Limb (tissue), 2 donors: ENCODE results near the gene PAX1.

Experiments
- DNase-seq, 2 donors: peaks; one replicate each; pipeline ENCODE4 v3.0.0-alpha.2; 2016; ENCODE audit errors: extremely low spot score in 2 of 2

Gene PAX1

GRCh38 chr20:21705575-21706260 is at the start of gene PAX1:
PAX1 (plus strand) TSS chr20:21705664; CDS start chr20:21705713, 49 bp downstream.
- peak in 1 of 2 donors; percentile 77 for DNase-seq

- DNase-seq: no peak
Measured at GRCh38 chr20:21656308-21657067, 49.0 kb upstream of the PAX1 start.

- DNase-seq: no peak
Measured at GRCh38 chr20:21661488-21662055, 43.9 kb upstream of the PAX1 start.

- no peak for DNase-seq
Measured at GRCh38 chr20:21663465-21663864, 42.0 kb upstream of the PAX1 start.

- DNase-seq: no peak
Measured at GRCh38 chr20:21665687-21666446, 39.6 kb upstream of the PAX1 start.

GRCh38 chr20:21670126-21670525 is 35.3 kb upstream of the PAX1 start:
- DNase-seq: no peak

GRCh38 chr20:21670981-21671380 is 34.5 kb upstream of the PAX1 start:
- DNase-seq: no peak

GRCh38 chr20:21677261-21677660 is 28.2 kb upstream of the PAX1 start:
- DNase-seq: no peak

- DNase-seq: no peak
Measured at GRCh38 chr20:21677781-21678180, 27.7 kb upstream of the PAX1 start.

GRCh38 chr20:21681234-21681921 is 24.1 kb upstream of the PAX1 start:
- peak; percentile 30 to 43 for DNase-seq

- DNase-seq: no peak
Measured at GRCh38 chr20:21681922-21682318, 23.5 kb upstream of the PAX1 start.

GRCh38 chr20:21682521-21682954 is 22.9 kb upstream of the PAX1 start:
- peak; percentile 50 to 64 for DNase-seq

- no peak for DNase-seq
Measured at GRCh38 chr20:21684671-21685070, 20.8 kb upstream of the PAX1 start.

GRCh38 chr20:21685981-21686380 is 19.5 kb upstream of the PAX1 start:
- no peak for DNase-seq

- DNase-seq: no peak
Measured at GRCh38 chr20:21693322-21693721, 12.1 kb upstream of the PAX1 start.

GRCh38 chr20:21698494-21699215 is 6.8 kb upstream of the PAX1 start:
- DNase-seq: no peak

GRCh38 chr20:21699216-21699508 is 6.3 kb upstream of the PAX1 start:
- DNase-seq: no peak

- DNase-seq: peak in 1 of 2 donors; percentile 50
Measured at GRCh38 chr20:21701171-21701876, 4.1 kb upstream of the PAX1 start.

- no peak for DNase-seq
Measured at GRCh38 chr20:21702016-21702415, 3.4 kb upstream of the PAX1 start.
